ENCODE data around the gene TMEM130.
A peak's percentile ranks its signal among the peaks of the same experiment; 100 is the strongest.

TMEM130 gene

GRCh38 chr7:98840096-98840495 is 29.7 kb downstream of the TMEM130 start:
- DNase-seq = no peak

- DNase-seq = peak; percentile 87
Observed at GRCh38 chr7:98837630-98837972, 32.2 kb downstream of the TMEM130 start.

GRCh38 chr7:98836811-98837629 is 32.8 kb downstream of the TMEM130 start:
- DNase-seq = no peak

- DNase-seq = no peak
Observed at GRCh38 chr7:98834949-98835348, 34.9 kb downstream of the TMEM130 start.

- DNase-seq = no peak
Observed at GRCh38 chr7:98833022-98833421, 36.8 kb downstream of the TMEM130 start.

GRCh38 chr7:98831641-98832221 is 38.1 kb downstream of the TMEM130 start:
- no peak for DNase-seq

- DNase-seq = no peak
Observed at GRCh38 chr7:98830972-98831548, 38.8 kb downstream of the TMEM130 start.

- no peak for DNase-seq
Observed at GRCh38 chr7:98828368-98828767, 41.4 kb downstream of the TMEM130 start.

GRCh38 chr7:98827258-98827657 is 42.6 kb downstream of the TMEM130 start:
- no peak for DNase-seq

- DNase-seq = peak; percentile 95
Observed at GRCh38 chr7:98826811-98827231, 43.0 kb downstream of the TMEM130 start.

- DNase-seq = no peak
Observed at GRCh38 chr7:98826387-98826786, 43.4 kb downstream of the TMEM130 start.

GRCh38 chr7:98823226-98823625 is 46.6 kb downstream of the TMEM130 start:
- DNase-seq = no peak

- DNase-seq = no peak
Observed at GRCh38 chr7:98821348-98821747, 48.5 kb downstream of the TMEM130 start.

- DNase-seq = no peak
Observed at GRCh38 chr7:98816967-98817710, 52.7 kb downstream of the TMEM130 start.

- no peak for DNase-seq
Observed at GRCh38 chr7:98816241-98816640, 53.6 kb downstream of the TMEM130 start.

- no peak for DNase-seq
Observed at GRCh38 chr7:98815313-98815712, 54.5 kb downstream of the TMEM130 start.

GRCh38 chr7:98811299-98811698 is 58.5 kb downstream of the TMEM130 start:
- no peak for DNase-seq

GRCh38 chr7:98810153-98810802 is 59.5 kb downstream of the TMEM130 start:
- peak; percentile 98 for DNase-seq

GRCh38 chr7:98808751-98809460 is 60.9 kb downstream of the TMEM130 start:
- no peak for DNase-seq

- DNase-seq = no peak
Observed at GRCh38 chr7:98807068-98808048, 62.5 kb downstream of the TMEM130 start.

All from NCI-H524 treated with DMSO at 0.1 percent for 48 hours (cell line).